GM18526 (cell line): ENCODE results near the gene TMOD1.

Experiments used
- POLR2A ChIP-seq: IDR thresholded peaks from 3 replicates; pipeline ENCODE4 v1.6.1; 2011; ENCODE audit not compliant: insufficient read length; ENCODE audit errors: extremely low read depth

TMOD1 gene

GRCh38 chr9:97527626-97528528, 26.4 kb downstream of the TMOD1 start:
- no peak for TF ChIP-seq POLR2A

DNA sequence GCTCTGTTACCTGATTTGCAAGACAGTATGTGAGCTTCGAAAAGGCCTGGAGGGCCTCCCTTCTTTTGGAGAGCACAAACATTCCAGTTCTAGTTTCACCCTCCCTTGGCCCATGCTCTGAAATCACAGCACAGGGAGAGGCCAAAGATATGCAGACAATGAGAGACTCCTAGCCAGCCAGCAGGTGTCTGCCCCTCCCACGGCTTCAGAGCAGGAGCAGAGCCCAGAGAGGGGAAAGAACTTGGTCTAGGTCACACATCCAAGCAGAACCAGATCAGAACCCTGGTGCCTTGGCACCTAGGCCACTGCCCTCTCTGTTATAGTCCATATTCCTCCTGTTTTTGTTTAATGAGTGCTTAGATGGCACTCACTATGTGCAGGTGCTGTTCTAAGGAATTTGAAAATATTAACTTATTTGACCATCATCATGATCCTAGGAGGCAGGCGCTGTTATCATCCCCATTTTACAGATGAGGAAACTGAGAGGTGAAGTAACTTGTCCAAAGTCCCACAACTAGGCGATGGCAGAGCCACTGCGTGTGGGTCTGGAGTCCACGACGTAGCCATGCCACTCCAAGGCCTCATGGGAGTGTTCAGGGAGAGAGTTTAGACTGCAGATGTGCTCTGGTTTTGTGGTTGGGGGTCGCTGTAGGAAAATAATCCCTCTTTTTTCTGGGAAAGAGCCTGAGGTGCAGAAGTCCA, 27.2 kb downstream of the TMOD1 start:
- TF ChIP-seq POLR2A = no peak

- TF ChIP-seq POLR2A = no peak
Observed at GRCh38 chr9:97529363-97530076, 28.1 kb downstream of the TMOD1 start.

DNA sequence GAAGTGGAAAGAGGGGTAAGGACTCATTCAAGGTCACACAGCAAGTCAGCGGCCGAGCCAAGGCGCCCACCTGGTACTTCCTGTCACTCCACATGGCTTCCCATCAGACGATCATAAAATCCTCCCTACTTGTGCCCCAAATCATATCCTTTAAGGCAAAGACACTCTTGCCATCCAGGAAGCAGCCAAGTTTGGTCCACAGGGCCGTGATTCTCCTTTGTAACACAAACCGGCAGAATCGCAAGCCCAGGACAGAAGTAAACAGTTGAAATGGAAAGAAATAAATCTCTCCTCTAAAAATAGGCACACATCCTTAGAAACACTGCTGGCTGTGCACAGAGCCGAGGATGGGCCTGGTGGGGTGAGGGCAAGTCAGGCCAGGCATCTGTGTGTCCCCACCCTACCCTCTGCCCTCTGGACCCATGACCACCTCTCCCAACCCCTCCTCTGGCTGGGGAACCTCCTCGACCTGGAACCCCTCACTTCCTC, 30.5 kb downstream of the TMOD1 start:
- TF ChIP-seq POLR2A = no peak

- no peak for TF ChIP-seq POLR2A
Observed at GRCh38 chr9:97534185-97534584, 32.7 kb downstream of the TMOD1 start.

- TF ChIP-seq POLR2A = no peak
Observed at GRCh38 chr9:97534961-97535594, 33.6 kb downstream of the TMOD1 start.

DNA sequence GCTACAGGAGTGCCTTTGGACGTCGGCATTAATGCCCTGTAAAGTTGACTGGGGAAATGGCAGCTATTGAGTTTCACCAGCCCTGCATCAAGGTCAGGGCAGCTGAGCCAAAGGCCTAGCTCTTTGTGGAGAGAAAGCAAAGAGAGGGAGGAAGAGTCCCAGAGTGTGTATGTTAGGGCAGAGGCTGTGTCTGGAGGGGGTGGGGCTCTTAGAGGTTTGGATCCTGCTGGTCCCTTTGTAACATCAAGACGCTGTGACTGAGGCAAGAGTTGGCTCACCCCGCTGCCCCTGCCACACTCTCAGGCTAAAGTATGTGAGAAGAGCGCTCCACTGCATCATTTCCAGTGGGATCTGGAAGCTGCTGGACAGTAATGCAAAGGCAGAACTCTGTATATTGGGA, 34.3 kb downstream of the TMOD1 start:
- no peak for TF ChIP-seq POLR2A

DNA sequence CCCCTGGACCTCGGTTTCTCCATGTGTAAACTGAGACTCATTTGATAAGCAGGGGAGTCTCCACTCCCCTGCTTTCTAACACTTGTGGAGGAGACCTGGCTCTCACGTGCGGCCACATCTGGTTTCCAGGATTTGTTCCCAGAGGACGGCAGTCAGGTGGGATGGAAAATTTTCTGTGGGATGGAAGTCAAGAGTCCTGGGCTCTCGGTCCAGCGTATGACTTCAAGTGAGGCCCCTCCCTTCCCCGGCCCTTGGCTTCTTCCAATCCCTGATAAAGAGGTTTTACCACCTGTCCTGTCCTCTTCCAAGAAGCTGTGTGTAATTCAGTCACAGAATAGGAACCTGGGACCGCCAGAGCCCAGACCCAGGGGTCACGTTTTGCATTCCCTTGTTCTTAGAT, 35.0 kb downstream of the TMOD1 start:
- TF ChIP-seq POLR2A = no peak

DNA sequence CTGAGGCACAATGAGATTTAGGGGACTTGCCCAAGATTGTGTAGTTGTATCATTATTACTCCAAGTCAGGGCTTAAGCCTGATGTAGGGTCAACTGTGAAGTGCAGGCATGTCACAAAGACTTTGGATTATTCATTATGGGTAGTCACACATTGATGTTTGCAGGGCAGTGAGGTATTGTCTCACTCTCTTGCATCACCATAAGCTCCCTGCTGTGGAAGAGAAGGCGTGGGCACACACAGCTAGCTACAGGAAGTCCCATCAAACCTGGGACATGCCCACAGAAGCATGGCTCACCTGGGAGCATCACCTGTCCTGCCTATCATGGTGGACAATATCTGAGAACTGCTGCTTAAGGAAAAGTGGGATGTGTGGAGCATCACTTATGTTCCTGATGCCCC, 42.1 kb downstream of the TMOD1 start:
- no peak for TF ChIP-seq POLR2A

GRCh38 chr9:97545486-97545885, 44.0 kb downstream of the TMOD1 start:
- TF ChIP-seq POLR2A = no peak

GRCh38 chr9:97547098-97547829, 45.8 kb downstream of the TMOD1 start:
- TF ChIP-seq POLR2A = no peak

DNA sequence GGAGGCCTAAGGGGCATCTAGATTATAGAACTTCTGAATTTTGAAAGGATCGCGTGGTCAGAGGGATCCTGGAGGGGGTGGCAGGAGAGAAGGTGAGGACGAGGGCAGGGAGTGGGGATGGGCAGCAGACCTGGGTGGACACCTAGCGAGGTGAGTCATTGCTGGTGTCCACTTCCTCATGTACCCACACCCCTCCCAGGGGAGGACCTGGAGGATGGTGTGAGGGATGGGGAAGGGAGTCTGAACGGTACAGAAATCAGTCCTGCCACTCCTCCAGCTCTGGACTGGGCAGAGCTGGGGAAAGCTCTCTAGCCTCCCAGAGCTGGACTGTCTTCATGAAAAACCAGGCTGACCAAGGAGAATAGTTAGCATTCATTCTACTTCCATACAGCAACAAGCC, 46.9 kb downstream of the TMOD1 start:
- TF ChIP-seq POLR2A = no peak

DNA sequence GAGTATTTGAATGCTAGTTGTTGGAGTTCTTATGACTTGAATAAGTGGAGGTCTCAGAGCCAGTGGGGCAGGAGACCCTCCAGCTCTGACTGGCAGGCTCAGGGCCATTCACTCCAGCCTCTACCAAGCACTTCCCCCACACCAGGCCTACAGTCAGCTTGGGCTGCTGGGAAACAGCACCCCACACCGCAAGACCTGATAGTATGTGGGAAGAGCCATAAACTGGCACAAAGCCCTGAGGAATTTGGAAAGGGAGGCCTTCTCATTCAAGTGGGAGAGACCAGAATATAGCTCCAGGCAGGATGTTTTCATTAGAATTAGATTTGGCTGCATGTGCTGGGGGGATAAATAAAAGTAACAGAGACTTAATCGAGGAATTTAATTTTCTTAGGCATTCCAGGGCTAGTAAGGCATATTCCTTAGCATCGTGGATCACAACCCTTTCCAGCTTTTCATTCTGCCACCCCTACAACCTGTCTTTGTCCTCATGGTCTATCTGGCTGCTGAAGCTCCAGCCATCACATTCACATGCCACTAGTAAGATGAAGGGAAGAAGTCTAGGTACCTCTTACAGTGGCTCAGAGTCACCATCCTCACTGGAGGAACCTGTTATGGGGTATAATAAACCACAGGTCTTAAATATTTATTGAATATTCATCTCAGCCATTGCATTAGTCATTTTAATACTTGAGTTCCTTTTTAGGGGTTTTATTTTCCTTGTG, 47.5 kb downstream of the TMOD1 start:
- no peak for TF ChIP-seq POLR2A

DNA sequence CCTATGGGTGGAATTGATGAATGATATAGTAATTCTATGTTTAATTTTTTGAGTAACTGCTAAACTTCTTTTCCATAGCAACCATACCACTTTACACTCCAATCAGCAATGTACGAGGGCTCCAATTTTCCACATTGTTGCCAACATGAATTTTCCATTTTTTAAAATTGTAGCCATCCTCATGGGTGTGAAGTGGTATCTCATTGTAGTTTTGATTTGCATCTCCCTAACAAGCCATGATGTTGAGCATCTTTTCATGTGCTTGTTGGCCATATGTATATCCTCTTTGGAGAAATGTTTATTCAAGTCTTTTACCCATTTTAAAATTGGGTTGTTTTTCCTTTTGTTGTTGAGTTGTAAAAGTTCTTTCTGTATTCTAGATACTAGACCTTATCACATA, 48.9 kb downstream of the TMOD1 start:
- no peak for TF ChIP-seq POLR2A
